GM21360 (cell line): ENCODE measurements around the gene ZNF358.
A peak's percentile ranks its signal among the peaks of the same experiment; 100 is the strongest.
"Not testable (repeated sequence)": the region's sequence is repeated elsewhere in the genome, so short reads cannot be mapped to it uniquely, and the experiment has no call there.

ENCODE experiments used
- ATAC-seq: cut with Tn5 transposase; IDR thresholded peaks from one replicate; pipeline ENCODE4 v1.9.1; 2021; ENCODE audit warnings: mild to moderate bottlenecking, moderate library complexity; ENCODE audit not compliant: unreplicated experiment

ZNF358 gene

GRCh38 chr19:7535047-7535997, 19.4 kb downstream of the ZNF358 start, which contains the start of gene PNPLA6:
PNPLA6 (plus strand) TSS chr19:7535717; CDS start chr19:7535789, 72 bp downstream.
- peak; percentile 47 for ATAC-seq

GRCh38 chr19:7535998-7536695, 20.2 kb downstream of the ZNF358 start:
- no peak for ATAC-seq

GRCh38 chr19:7538990-7539389, 23.1 kb downstream of the ZNF358 start:
- not testable (repeated sequence) for ATAC-seq

GRCh38 chr19:7539827-7540425, 24.0 kb downstream of the ZNF358 start:
- no peak for ATAC-seq

GRCh38 chr19:7540761-7541474, 25.0 kb downstream of the ZNF358 start:
- ATAC-seq, result no peak

- no peak for ATAC-seq
These were observed 25.5 kb downstream of the ZNF358 start for GRCh38 chr19:7541475-7541824.

- ATAC-seq, result no peak
These were observed 26.0 kb downstream of the ZNF358 start for GRCh38 chr19:7541828-7542443.

- no peak for ATAC-seq
These were observed 26.8 kb downstream of the ZNF358 start for GRCh38 chr19:7542556-7543348.

- ATAC-seq, result no peak
These were observed 28.7 kb downstream of the ZNF358 start for GRCh38 chr19:7544626-7545025.

- ATAC-seq, result no peak
These were observed 29.4 kb downstream of the ZNF358 start for GRCh38 chr19:7545300-7545699.

GRCh38 chr19:7545904-7546303, 30.0 kb downstream of the ZNF358 start:
- ATAC-seq, result no peak

- ATAC-seq, result no peak
These were observed 31.3 kb downstream of the ZNF358 start for GRCh38 chr19:7547159-7547558.

GRCh38 chr19:7549429-7550148, 33.7 kb downstream of the ZNF358 start:
- ATAC-seq, result no peak

GRCh38 chr19:7550169-7550770, 34.4 kb downstream of the ZNF358 start:
- no peak for ATAC-seq

GRCh38 chr19:7550987-7551761, 35.3 kb downstream of the ZNF358 start:
- ATAC-seq, result no peak

- ATAC-seq, result no peak
These were observed 36.9 kb downstream of the ZNF358 start for GRCh38 chr19:7552781-7553180.

GRCh38 chr19:7554565-7554964, 38.7 kb downstream of the ZNF358 start:
- no peak for ATAC-seq
